HepG2 (cell line): ENCODE data around the gene ZNF318. TPM values are rescaled to one million over a fixed set of nuclear protein-coding genes. Genes with fewer than 3 reads are reported as not detected.

Experiments used
- ARID4A ChIP-seq: sonication (generic); formaldehyde crosslinking; IDR thresholded peaks from 2 replicates; pipeline ENCODE4 v1.5.0; 2020; ENCODE audit warnings: mild to moderate bottlenecking, missing genetic modification reagents, borderline replicate concordance
- ARID5B ChIP-seq: IDR thresholded peaks from 2 replicates; pipeline ENCODE4 v1.4.0; 2020; ENCODE audit warnings: mild to moderate bottlenecking, missing genetic modification reagents
- DZIP1 ChIP-seq: sonication (generic); formaldehyde crosslinking; IDR thresholded peaks from 2 replicates; pipeline ENCODE4 v1.5.0; 2020; ENCODE audit warnings: mild to moderate bottlenecking, missing genetic modification reagents
- ETV5 ChIP-seq: IDR thresholded peaks from 2 replicates; pipeline ENCODE4 v1.6.1; 2018; ENCODE audit warnings: missing biosample characterization, missing genetic modification reagents, inconsistent platforms, borderline replicate concordance
- HMGXB3 ChIP-seq: sonication (generic); formaldehyde crosslinking; IDR thresholded peaks from 2 replicates; pipeline ENCODE4 v1.4.0; 2020; ENCODE audit warnings: missing genetic modification reagents, borderline replicate concordance
- SSRP1 ChIP-seq: IDR thresholded peaks from 2 replicates; pipeline ENCODE4 v1.6.1; 2016; ENCODE audit warnings: control low read depth
- TBX3 ChIP-seq: fragments of 450-650 bp; IDR thresholded peaks from 2 replicates; pipeline ENCODE4 v1.6.1; 2017; ENCODE audit warnings: antibody characterized with exemption, mild to moderate bottlenecking, inconsistent platforms, borderline replicate concordance
- ZNF709 ChIP-seq: sonication (generic); formaldehyde crosslinking; IDR thresholded peaks from 2 replicates; pipeline ENCODE4 v1.5.0; 2020; ENCODE audit warnings: mild to moderate bottlenecking, missing genetic modification reagents
- ZNF770 ChIP-seq: sonication (generic); formaldehyde crosslinking; IDR thresholded peaks from 2 replicates; pipeline ENCODE4 v1.5.0; 2020; ENCODE audit warnings: mild to moderate bottlenecking, missing genetic modification reagents
- polyA plus RNA-seq, 8 experiments: library from polyadenylated mRNA; depleted of rRNA in 3 of 8; stranded (reverse) in 7 of 8; unstranded in 1 of 8; fragments of >200 nt; fragmentation: Illumina TruSeq in 4 of 8; extraction: Trizol in 4 of 8; gene quantifications; 2 replicates each; pipeline versions ENCODE4 v1.2.1 to v1.2.3, GENCODE V29; 2011 to 2016; ENCODE audit warnings: low read depth in 4 of 8, missing spikeins in 1 of 8, mixed read lengths in 1 of 8; ENCODE audit not compliant: insufficient read depth in 1 of 8
- total RNA-seq, 5 experiments: library from RNA; depleted of rRNA; stranded (reverse); fragments of >200 nt; fragmentation: Illumina TruSeq; extraction: Trizol; gene quantifications; 2 replicates each; pipeline ENCODE4 v1.2.3, GENCODE V29; 2016; ENCODE audit warnings: low read depth in 1 of 5

Gene ZNF318
- total and polyA plus RNA-seq, 2 of the 13 experiments (the other 11 are each of a cell fraction or from before 2014, with no cell fraction given) = 13.0 to 14.5 TPM

- TF ChIP-seq HMGXB3 (CRISPR knock-in tag) (peak; percentile 18; the same call in 1 of the 2 replicates), ARID4A (peak; percentile 53; the same call in 1 of the 2 replicates), SSRP1 (CRISPR knock-in tag) (no peak), DZIP1 (CRISPR knock-in tag) (no peak), TBX3 (no peak), ARID5B (CRISPR knock-in tag) (peak; percentile 29; the same call in 1 of the 2 replicates), ZNF770 (no peak), ETV5 (CRISPR knock-in tag) (peak; percentile 45), ZNF709 (no peak)
Measured at GRCh38 chr6:43308101-43308989, 61.1 kb downstream of the ZNF318 start, which contains the start of gene CRIP3 (continued).
